ENCODE data around the gene ARVCF.

- no peak for TF ChIP-seq TAF1 (IDR thresholded peaks at IDR 0.05; ENCODE audit: control insufficient read depth, extremely low read depth, insufficient read depth, low read length, severe bottlenecking)
- TF ChIP-seq ETV6 (IDR thresholded peaks at IDR 0.05; ENCODE audit: borderline replicate concordance in 1 of 2, low read depth in 2 of 2, low read length in 1 of 2): no peak
- no peak for TF ChIP-seq ETV6 (CRISPR knock-in tag; IDR thresholded peaks at IDR 0.05; ENCODE audit: borderline replicate concordance)
- TF ChIP-seq POLR2A (conservative IDR thresholded peaks at IDR 0.05): no peak
- TF ChIP-seq ZNF280A (IDR thresholded peaks at IDR 0.05; ENCODE audit: low read depth, partially characterized antibody): no peak
- no peak for TF ChIP-seq SMARCC2 (IDR thresholded peaks at IDR 0.05; ENCODE audit: low read depth)
These were observed 471 bp downstream of the ARVCF start for GRCh38 chr22:20015971-20016733.

All from K562 (cell line).